HG03432 (cell line): Measurements from ENCODE around the gene CNTN5.

ENCODE experiments used
- ATAC-seq: cut with Tn5 transposase; IDR thresholded peaks from one replicate; pipeline ENCODE4 v1.9.1; 2021; ENCODE audit warnings: mild to moderate bottlenecking, moderate library complexity; ENCODE audit not compliant: unreplicated experiment

Gene CNTN5

GRCh38 chr11:99371257-99371656, 350.5 kb downstream of the CNTN5 start:
- no peak for ATAC-seq

DNA sequence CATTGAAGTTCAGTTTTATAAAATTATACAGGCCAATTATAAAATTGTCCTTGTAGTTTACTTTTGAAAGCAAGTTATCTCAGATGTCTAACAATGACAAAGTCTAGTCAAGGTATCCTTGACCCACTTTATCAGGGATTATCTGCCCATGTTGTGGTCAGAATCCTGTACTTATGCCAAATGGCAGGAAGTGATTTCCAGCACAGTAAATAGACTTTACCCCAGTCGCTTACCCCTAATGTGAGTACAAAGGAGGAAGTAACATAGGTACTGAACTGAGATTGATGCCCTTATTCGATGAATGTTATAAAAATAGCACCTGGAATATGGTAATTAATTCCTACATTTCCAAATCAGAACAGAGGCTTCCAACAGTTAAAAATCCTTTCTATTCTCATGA, 355.7 kb downstream of the CNTN5 start:
- ATAC-seq, result no peak

DNA sequence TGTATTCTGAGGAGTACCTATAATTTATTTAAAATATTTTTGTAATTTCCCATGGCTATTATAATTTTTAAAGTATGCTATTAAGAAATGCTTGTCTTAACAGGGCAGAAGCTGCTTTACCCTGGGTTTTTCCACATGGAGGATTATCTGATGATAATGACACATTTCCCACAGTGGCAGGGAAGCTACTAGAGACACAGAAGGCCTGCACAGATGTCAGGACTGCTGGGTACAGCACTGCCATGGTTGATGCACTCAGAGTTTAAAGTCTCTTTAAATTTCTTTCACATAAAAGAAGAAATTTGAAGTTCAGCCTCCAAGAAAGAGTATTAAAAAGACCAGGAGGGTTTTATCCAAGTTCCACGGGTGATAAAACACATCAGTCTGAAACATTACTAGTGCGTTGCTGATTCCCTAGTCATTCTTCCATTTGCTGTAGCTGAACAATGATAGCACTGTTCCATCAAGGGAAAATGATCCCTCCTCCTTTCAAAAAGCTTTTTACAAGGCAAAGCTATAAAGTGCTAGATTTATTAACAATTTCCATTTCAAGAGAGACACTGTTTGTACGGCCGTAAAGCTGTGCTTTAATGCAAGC, 363.0 kb downstream of the CNTN5 start:
- ATAC-seq, result no peak

- ATAC-seq, result no peak
These were observed 370.5 kb downstream of the CNTN5 start for GRCh38 chr11:99391245-99391644.

- no peak for ATAC-seq
These were observed 385.6 kb downstream of the CNTN5 start for GRCh38 chr11:99406345-99406744.

- no peak for ATAC-seq
These were observed 389.9 kb downstream of the CNTN5 start for GRCh38 chr11:99410636-99411035.

DNA sequence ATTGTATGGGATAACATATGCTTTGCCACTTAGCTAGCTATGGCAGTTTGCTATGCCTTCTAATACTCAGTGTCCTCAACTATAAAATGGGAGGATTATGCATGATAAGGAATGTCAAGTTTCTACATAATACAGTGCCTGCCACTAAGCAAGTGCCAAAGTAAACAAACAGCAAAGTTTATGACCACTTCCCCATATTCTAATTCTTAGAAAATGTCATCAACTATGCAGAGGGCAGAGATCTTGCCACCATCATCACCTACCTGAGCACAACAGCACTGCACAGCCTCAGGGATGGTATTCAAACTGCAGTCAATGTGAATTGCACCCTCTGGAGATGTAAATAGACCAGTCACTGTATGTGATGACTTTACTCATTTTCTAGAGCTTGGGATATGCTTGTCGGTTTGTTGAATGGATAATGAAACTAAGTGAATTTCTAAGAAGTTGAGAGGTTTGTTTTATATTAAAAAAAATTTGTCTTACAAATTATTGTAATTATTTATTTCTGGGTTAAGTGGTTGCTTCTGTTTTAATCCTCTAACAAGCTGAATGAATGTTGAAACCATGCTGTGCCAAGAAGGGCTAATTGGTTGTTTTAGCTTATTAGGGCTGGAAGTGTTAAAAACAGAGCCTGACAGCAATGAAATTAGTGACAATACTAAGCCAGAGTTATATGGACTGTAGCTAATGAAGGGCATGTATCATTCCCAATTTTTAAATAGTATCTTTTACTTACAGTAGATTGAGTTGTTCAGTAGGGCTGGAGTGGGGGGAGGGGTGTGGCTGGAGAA, 398.4 kb downstream of the CNTN5 start:
- ATAC-seq, result no peak

DNA sequence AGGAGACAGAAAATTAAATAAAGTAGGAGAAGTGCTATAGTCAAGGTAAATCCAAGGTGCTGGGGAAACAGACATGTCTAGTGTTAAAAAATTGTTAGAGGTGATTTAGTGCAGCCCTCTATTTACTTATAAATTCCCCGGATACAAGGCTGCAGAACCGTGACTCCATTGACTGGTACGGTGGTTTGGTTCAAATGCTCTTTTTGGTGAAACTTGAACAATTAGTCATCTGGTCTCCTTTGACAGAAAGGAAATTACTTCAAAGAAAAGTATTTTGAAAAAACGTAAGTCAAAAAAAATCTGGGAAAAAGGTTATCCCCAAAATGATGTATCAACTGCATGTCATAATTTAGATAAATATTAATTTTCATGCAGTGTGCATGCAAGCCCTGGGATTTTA, 399.2 kb downstream of the CNTN5 start:
- ATAC-seq, result no peak

DNA sequence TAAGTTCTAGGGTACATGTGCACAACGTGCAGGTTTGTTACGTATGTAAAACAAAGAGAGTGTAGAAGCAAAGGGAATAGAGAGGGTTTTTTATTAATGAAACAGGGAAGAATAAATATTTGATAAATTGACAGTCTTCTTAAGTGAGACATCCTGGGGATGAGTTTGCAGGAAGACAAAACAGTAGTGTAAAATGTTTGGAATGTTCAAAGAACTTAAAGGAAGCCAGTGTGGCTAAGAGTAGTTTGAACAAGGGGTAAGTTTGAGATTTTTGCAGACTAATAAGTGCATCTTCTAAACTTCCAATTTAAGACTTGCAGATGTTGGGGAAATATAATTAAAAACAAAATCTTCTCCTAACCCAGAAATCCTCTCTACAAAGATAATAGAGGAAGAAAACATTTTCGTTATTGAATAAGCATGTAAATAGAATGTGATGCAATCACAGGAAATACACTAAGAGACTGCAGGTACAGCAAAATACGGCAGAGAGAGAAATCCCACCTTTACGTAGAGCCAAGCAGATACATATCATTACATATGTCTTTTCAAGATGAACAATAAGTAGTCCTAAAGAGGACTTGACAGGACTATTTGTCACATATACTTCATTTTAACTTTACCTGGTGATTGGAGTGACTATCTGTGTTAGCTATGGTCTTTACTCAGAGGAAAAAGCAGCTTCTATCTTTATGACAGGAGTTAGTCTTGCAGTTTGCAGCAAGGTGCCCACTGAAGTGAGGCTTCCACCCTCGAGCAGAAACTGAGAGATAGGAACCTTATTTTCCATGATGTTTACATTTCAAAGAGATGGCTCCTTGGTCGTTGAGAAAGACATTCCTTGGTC, 402.1 kb downstream of the CNTN5 start:
- ATAC-seq, result no peak

DNA sequence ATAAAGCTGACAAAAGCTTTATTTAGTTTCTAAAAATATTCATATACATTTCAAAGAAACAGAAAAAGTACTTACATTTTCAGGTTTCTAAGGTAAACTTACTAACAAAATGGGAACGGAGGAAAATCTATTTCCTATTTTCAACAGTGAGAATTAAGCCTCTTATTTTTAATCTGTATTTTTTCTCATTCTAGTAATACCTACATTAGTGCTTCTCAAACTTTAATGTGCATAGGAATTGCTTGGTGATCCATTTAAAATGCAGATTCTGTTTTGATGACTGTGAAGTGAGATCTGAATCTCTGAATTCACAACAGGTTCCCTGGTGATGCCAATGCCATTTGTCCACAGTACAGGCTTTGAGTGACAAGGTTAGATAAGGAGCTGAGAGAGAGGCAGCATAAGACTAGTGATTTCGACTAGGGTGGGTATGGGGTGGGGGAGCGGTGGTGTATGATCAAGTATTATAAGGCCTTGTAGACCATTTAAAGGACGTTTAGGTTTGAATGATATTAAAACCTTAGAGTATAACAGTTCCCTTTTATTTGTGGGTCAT, 402.8 kb downstream of the CNTN5 start:
- ATAC-seq, result no peak

GRCh38 chr11:99424313-99425084, 403.8 kb downstream of the CNTN5 start:
- no peak for ATAC-seq

- no peak for ATAC-seq
These were observed 404.8 kb downstream of the CNTN5 start for GRCh38 chr11:99425596-99425995.

GRCh38 chr11:99432677-99433076, 411.9 kb downstream of the CNTN5 start:
- peak; percentile 90 for ATAC-seq

- ATAC-seq, result no peak
These were observed 422.5 kb downstream of the CNTN5 start for GRCh38 chr11:99443276-99443675.

GRCh38 chr11:99446400-99446799, 425.7 kb downstream of the CNTN5 start:
- ATAC-seq, result no peak

DNA sequence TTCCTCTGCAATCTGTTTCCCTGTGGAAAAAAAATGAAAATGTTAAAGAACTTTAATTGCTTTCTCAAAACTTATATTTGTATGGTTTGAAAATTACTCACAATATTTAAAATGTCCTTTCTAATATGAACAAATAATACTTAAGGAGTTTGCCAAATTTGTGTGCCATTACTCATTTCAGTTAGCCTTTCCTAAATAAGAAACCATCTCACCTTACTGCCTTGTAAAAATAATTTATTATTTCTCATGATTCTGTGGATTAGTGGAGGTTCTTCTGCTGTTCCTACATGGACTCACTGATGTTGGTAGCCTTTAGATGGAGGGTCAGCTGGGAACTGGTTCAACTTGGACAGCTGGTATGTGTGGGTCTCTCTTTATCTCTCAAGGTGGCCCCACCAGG, 428.6 kb downstream of the CNTN5 start:
- ATAC-seq, result no peak

- ATAC-seq, result no peak
These were observed 431.3 kb downstream of the CNTN5 start for GRCh38 chr11:99452075-99452474.

GRCh38 chr11:99461913-99462312, 441.2 kb downstream of the CNTN5 start:
- no peak for ATAC-seq

- no peak for ATAC-seq
These were observed 444.2 kb downstream of the CNTN5 start for GRCh38 chr11:99464985-99465384.

DNA sequence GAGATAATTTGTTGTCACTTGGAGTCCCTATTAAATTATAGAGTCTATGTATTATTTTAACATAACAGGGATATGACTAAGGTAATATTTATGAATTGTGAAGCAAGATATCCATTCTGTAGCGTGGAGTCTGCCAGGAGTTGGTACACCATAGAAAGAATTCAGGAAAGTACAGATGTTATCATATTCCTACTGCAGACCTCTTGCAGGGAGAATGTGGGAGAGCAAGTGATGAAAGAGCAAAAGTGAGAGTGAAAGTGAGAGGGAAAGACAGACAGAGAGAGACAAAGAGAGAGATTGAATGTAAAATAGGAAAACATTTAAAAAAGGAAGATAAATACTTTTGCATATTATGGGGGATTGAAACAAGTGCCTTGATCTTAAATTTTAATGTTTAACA, 468.8 kb downstream of the CNTN5 start:
- no peak for ATAC-seq

- no peak for ATAC-seq
These were observed 473.3 kb downstream of the CNTN5 start for GRCh38 chr11:99494065-99494464.
